Measurements from ENCODE around the gene GDPD4.

Gene GDPD4

DNA sequence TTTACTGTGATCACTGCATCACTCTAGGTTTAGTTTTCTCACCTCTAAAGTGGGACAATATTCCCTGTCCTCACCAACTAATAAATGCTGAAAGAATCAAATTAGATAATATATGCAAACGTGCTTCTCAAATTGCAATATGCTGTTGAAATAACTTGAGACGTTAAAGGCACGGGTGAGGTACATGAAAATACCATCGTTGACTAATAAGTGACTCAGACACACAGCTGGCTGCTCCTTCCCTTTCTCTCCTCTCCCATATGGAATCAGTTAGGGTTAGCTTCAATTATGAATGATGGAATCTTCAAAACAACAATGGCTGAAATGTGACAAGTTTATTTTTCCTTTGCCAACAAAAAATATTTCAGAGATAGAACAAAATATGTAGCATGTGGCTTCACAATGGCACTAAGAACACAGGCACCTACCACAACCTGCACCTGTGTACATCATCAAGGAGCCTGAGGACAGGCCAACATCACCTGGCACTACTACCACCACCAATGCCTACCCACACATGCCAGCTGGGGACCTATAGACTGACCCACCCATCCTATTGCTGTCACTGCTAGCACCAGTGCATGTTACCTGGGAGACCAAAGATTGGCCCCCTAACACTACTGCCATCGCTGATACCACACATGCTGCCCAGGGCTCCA is 13.7 kb downstream of the GDPD4 start:
- TF ChIP-seq, protein P1, sequence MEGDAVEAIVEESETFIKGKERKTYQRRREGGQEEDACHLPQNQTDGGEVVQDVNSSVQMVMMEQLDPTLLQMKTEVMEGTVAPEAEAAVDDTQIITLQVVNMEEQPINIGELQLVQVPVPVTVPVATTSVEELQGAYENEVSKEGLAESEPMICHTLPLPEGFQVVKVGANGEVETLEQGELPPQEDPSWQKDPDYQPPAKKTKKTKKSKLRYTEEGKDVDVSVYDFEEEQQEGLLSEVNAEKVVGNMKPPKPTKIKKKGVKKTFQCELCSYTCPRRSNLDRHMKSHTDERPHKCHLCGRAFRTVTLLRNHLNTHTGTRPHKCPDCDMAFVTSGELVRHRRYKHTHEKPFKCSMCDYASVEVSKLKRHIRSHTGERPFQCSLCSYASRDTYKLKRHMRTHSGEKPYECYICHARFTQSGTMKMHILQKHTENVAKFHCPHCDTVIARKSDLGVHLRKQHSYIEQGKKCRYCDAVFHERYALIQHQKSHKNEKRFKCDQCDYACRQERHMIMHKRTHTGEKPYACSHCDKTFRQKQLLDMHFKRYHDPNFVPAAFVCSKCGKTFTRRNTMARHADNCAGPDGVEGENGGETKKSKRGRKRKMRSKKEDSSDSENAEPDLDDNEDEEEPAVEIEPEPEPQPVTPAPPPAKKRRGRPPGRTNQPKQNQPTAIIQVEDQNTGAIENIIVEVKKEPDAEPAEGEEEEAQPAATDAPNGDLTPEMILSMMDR (IDR thresholded peaks at IDR 0.05; ENCODE audit: low read depth, low read length) = no peak
- DNase-seq (ENCODE audit: low read depth in 2 of 2) = peak; percentile 73 to 93
- H3K4me3 ChIP-seq (replicated peaks in 1 of 2; ENCODE audit: low read depth in 2 of 2, low read length in 2 of 2) = no peak overlapping the region

DNA sequence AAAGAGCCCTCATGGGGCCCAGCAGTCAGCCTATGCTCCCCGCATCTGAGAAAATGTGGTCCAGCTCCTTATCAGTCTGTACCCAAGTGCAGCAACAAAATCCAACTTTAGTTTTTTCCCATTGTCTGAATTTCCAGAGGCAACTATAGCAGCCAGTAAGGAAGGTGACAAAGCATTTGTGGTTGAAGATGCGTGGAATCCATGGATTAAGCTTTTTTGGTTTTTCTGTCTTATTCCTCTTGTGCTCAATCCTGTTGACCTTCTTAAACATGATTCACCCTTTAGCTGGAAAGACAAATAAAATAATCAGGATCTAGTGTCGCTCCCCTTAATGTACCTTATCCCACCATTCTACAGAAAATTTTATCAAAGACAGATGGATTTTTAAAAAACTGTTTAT is 14.3 kb downstream of the GDPD4 start:
- TF ChIP-seq, protein P1 (IDR thresholded peaks at IDR 0.05; ENCODE audit: low read depth, low read length) = no peak
- DNase-seq (ENCODE audit: low read depth in 2 of 2) = peak in 1 of 2 donors; percentile 23
- no peak overlapping the region for H3K4me3 ChIP-seq (replicated peaks in 1 of 2; ENCODE audit: low read depth in 2 of 2, low read length in 2 of 2)

DNA sequence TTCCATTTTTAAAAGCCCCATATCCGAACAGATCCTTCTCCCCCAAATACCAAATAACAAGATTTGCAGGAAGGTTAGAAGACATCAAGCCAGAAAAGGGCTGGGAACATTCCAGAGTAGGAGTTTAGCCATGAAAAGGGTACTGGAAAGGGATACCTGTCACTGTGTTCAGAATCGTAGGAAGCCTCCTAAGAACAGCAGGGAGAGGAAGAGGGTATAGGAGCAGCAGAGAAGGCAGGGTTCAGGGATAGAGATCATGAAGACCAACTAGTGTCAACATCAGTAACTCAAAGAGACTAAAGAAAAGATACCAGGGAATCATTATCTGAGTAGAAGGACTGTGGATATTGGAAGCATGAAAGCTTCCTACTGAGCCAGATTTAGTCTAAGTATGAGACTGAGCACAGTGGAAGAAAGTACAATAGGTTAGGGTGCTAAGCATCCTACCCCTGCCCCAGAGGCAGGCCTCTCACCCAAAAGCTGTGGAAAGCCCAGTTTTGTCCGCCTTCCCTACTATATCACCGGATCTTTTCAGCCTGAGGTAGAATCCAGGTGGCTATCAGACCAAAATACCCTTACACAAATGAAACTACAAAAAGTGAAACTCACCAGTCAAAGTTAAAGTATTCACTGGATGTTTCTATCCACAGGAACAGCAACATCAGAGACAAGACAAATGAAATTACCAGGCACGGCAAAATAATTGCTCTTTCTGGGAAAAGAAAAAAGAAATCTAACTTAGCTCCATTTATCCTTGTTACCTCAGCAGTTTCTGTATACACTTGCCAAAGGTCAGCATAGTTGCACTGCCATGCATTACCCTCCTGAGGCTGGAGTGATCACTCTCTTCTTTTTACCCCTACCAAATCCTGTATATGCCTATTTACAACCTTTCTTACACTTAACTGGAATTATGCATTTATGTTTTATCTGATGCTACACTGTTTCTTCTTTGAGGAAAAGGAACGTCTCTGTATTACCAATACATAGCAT is 16.7 kb downstream of the GDPD4 start:
- H3K4me3 ChIP-seq (replicated peaks in 1 of 2; ENCODE audit: low read depth in 2 of 2, low read length in 2 of 2) = no peak overlapping the region
- TF ChIP-seq, protein P1 (IDR thresholded peaks at IDR 0.05; ENCODE audit: low read depth, low read length) = no peak

DNA sequence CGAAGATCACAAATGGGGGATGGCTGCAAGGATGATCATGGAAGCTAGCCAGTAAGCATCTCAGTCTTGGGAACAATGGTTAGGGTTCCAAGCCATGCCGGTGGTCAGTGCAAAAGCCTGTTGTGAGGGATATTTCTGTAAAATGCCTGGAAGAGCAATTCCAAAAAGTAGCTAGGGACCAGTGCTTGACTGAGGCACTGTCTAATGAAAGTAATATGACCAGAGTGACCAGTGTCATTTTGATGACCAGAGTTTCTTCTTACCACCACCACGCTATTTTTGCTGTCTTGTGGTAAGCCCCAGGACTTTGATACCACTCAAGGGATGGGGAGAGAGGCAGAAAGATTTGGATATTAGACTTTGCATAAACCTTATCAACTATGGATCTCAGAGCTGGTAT is 18.4 kb downstream of the GDPD4 start:
- H3K4me3 ChIP-seq (replicated peaks in 1 of 2; ENCODE audit: low read depth in 2 of 2, low read length in 2 of 2) = no peak overlapping the region
- TF ChIP-seq, protein P1 (IDR thresholded peaks at IDR 0.05; ENCODE audit: low read depth, low read length) = no peak
- no peak for DNase-seq (ENCODE audit: low read depth in 2 of 2)

More for the DNA sequence above, 16.7 kb downstream of the GDPD4 start:
- no peak for DNase-seq (ENCODE audit: low read depth in 2 of 2)

DNA sequence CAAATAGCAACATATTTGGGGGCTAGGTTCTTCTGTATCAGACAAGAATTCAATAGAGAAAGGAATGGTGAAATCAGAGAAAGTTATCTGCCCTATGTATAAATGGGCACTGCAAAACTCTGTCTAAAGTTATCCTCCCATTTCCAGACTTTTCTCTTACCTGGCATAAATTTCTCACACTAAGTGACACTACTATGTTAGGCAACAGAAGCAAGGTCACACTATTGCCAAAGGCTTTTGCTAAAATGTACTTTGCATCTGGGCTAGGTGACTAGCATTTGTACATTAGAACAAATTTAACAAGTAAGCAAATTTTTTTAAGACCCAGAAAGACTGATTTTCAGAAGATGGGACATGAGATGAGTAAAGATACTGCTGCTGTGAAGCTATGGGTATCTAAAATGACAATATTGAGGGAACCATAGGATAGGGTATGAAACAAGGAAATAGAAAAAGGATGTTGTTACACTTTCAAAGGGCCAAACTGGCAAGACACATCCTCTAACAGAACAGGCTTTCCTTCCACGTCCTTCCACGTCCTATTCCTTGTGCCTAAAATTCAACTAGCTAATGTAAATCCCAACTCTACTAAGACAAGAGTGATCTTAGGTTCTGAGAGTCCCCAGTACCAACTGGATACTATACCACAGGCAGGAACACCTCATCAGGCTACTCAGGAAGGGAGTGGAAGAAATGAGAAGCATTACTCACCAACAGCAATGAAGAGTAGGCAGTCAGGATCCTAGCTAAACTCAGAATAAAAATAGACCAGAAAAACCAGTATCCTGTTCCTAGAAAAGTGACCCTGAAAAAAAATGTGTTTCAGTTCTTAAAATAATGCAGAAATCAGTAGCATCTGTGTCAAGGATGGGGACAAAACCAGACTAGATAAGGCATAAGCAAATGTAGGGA is 22.6 kb downstream of the GDPD4 start:
- H3K4me3 ChIP-seq (replicated peaks in 1 of 2; ENCODE audit: low read depth in 2 of 2, low read length in 2 of 2) = no peak overlapping the region
- DNase-seq (ENCODE audit: low read depth in 2 of 2) = peak in 1 of 2 donors; percentile 54
- TF ChIP-seq, protein P1 (IDR thresholded peaks at IDR 0.05; ENCODE audit: low read depth, low read length) = no peak

DNA sequence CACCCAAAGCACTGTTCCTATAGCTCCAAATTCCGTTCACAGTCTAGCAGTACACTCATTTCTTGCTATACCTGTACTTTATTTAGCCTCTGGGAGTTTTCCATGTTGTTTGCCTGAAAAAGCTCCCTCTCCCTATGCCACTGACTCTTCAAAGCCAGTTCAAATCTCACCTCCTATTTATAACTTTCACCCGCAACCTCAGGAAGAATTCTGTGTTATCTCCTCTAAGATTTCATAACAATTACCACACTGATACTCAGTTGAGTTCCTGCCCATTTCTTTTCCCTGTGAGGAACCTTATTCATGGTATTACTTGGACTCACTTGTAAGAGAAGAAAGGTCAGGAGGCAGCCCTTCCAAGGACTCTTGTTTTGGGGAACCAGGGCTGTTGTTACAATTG is 25.2 kb downstream of the GDPD4 start:
- DNase-seq (ENCODE audit: low read depth in 2 of 2) = peak in 1 of 2 donors; percentile 22
- H3K4me3 ChIP-seq (replicated peaks in 1 of 2; ENCODE audit: low read depth in 2 of 2, low read length in 2 of 2) = no peak overlapping the region
- TF ChIP-seq, protein P1 (IDR thresholded peaks at IDR 0.05; ENCODE audit: low read depth, low read length) = no peak
